HEK293 (cell line): ENCODE measurements around the gene RXFP1.

Experiments
- CTCF ChIA-PET: fragments of 350-600 bp; formaldehyde crosslinking; extraction: SDS; loops from one replicate; lab custom pipeline; 2021; ENCODE audit warnings: antibody characterized with exemption; lab: Yijun Ruan, JAX
- POLR2A ChIA-PET: fragments of 300-600 bp; formaldehyde crosslinking; extraction: SDS; loops from one replicate; lab custom pipeline; 2020; ENCODE audit warnings: antibody characterized with exemption, inconsistent platforms; lab: Yijun Ruan, JAX
- H3K27ac ChIP-seq: fragments of 200-500 bp; sonication (Bioruptor generic); 2 replicates; pipeline ENCODE4 v1.5.1; 2014; ENCODE audit warnings: low read depth, low read length, control low read depth, inconsistent platforms; ENCODE audit errors: extremely low read depth
- H3K36me3 ChIP-seq, 2 experiments: fragments of 200-500 bp in 1 of 2; sonication (Bioruptor generic) in 1 of 2; 1 replicate in 1 of 2; 2 replicates in 1 of 2; pipeline ENCODE4 v1.5.1; 2014 to 2017; ENCODE audit warnings: inconsistent platforms in 2 of 2, low read length in 2 of 2; ENCODE audit not compliant: control insufficient read depth in 2 of 2, insufficient read depth in 1 of 2
- H3K4me1 ChIP-seq: fragments of 200-500 bp; sonication (Bioruptor generic); 2 replicates; pipeline ENCODE4 v1.5.1; 2014; ENCODE audit warnings: mild to moderate bottlenecking, low read length, inconsistent platforms; ENCODE audit not compliant: control insufficient read depth, insufficient read depth
- H3K4me3 ChIP-seq: 2 replicates; pipeline ENCODE4 v1.5.1; 2011; ENCODE audit warnings: low read depth, mild to moderate bottlenecking, control low read depth, low read length, moderate library complexity
- H3K9me3 ChIP-seq: fragments of 200-500 bp; sonication (Bioruptor generic); 2 replicates; pipeline ENCODE4 v1.5.1; 2014; ENCODE audit warnings: low read depth, low read length, inconsistent platforms; ENCODE audit not compliant: control insufficient read depth, insufficient read depth
- IKZF3 ChIP-seq: fragments of 450-650 bp; IDR thresholded peaks from 2 replicates; pipeline ENCODE4 v1.5.0; 2018; ENCODE audit warnings: missing biosample characterization, mild to moderate bottlenecking, missing genetic modification characterization, moderate library complexity
- KLF8 ChIP-seq: fragments of 450-650 bp; formaldehyde crosslinking; IDR thresholded peaks from 2 replicates; pipeline ENCODE4 v1.5.1; 2016; ENCODE audit warnings: missing biosample characterization, missing genetic modification characterization
- SCRT2 ChIP-seq: fragments of 450-650 bp; formaldehyde crosslinking; IDR thresholded peaks from 2 replicates; pipeline ENCODE4 v1.5.1; 2016; ENCODE audit warnings: missing biosample characterization, missing genetic modification characterization
- SP2 ChIP-seq: fragments of 450-650 bp; formaldehyde crosslinking; IDR thresholded peaks from 2 replicates; pipeline ENCODE4 v1.5.1; 2016; ENCODE audit warnings: missing biosample characterization, missing genetic modification characterization
- SP7 ChIP-seq: fragments of 450-650 bp; formaldehyde crosslinking; IDR thresholded peaks from 2 replicates; pipeline ENCODE4 v1.5.1; 2016; ENCODE audit warnings: missing biosample characterization, missing genetic modification characterization
- YY1 ChIP-seq: fragments of 450-650 bp; formaldehyde crosslinking; IDR thresholded peaks from 2 replicates; pipeline ENCODE4 v1.5.1; 2018; ENCODE audit warnings: missing biosample characterization, missing genetic modification characterization
- ZBTB17 ChIP-seq: fragments of 450-650 bp; formaldehyde crosslinking; IDR thresholded peaks from 2 replicates; pipeline ENCODE4 v1.5.1; 2016; ENCODE audit warnings: missing biosample characterization, missing genetic modification characterization
- ZNF10 ChIP-seq: fragments of 450-650 bp; formaldehyde crosslinking; IDR thresholded peaks from 2 replicates; pipeline ENCODE4 v1.5.1; 2017; ENCODE audit warnings: missing biosample characterization, missing genetic modification characterization
- ZNF174 ChIP-seq: fragments of 450-650 bp; formaldehyde crosslinking; IDR thresholded peaks from 2 replicates; pipeline ENCODE4 v1.5.0; 2017; ENCODE audit warnings: missing biosample characterization, mild to moderate bottlenecking, missing genetic modification characterization
- ZNF184 ChIP-seq: fragments of 450-650 bp; IDR thresholded peaks from 2 replicates; pipeline ENCODE4 v1.5.1; 2018; ENCODE audit warnings: missing biosample characterization, mild to moderate bottlenecking, missing genetic modification characterization
- ZNF274 ChIP-seq, 2 experiments: fragments of 200-500 bp in 1 of 2; fragments of 450-650 bp in 1 of 2; sonication (Bioruptor generic) in 1 of 2; formaldehyde crosslinking in 1 of 2; IDR thresholded peaks; 2 replicates each; pipeline versions ENCODE4 v1.5.1 to v1.6.1; 2014 to 2016; ENCODE audit warnings: borderline replicate concordance in 1 of 2, inconsistent platforms in 1 of 2, low read length in 1 of 2, missing biosample characterization in 1 of 2, missing genetic modification characterization in 1 of 2
- ZNF366 ChIP-seq: fragments of 450-650 bp; formaldehyde crosslinking; conservative IDR thresholded peaks from 2 replicates; pipeline ENCODE4 v1.5.1; 2016; ENCODE audit warnings: missing biosample characterization, missing genetic modification characterization
- ZNF404 ChIP-seq: fragments of 450-650 bp; formaldehyde crosslinking; IDR thresholded peaks from 2 replicates; pipeline ENCODE4 v1.5.1; 2017; ENCODE audit warnings: missing biosample characterization, missing genetic modification characterization
- ZNF48 ChIP-seq: fragments of 450-650 bp; formaldehyde crosslinking; IDR thresholded peaks from 2 replicates; pipeline ENCODE4 v1.5.1; 2016; ENCODE audit warnings: missing biosample characterization, missing genetic modification characterization
- ZNF521 ChIP-seq: fragments of 450-650 bp; formaldehyde crosslinking; IDR thresholded peaks from 2 replicates; pipeline ENCODE4 v1.5.1; 2017; ENCODE audit warnings: missing biosample characterization, mild to moderate bottlenecking, missing genetic modification characterization
- ZNF544 ChIP-seq: fragments of 450-650 bp; formaldehyde crosslinking; IDR thresholded peaks from 2 replicates; pipeline ENCODE4 v1.5.0; 2017; ENCODE audit warnings: missing biosample characterization, missing genetic modification characterization
- ZNF548 ChIP-seq: fragments of 450-650 bp; formaldehyde crosslinking; IDR thresholded peaks from 2 replicates; pipeline ENCODE4 v1.5.1; 2016; ENCODE audit warnings: missing biosample characterization, missing genetic modification characterization
- ZNF558 ChIP-seq: fragments of 450-650 bp; formaldehyde crosslinking; IDR thresholded peaks from 2 replicates; pipeline ENCODE4 v1.5.1; 2016; ENCODE audit warnings: missing biosample characterization, missing genetic modification characterization
- ZNF580 ChIP-seq: fragments of 450-650 bp; formaldehyde crosslinking; IDR thresholded peaks from 2 replicates; pipeline ENCODE4 v1.5.1; 2016; ENCODE audit warnings: missing biosample characterization, missing genetic modification characterization
- ZNF596 ChIP-seq: fragments of 450-650 bp; IDR thresholded peaks from 2 replicates; pipeline ENCODE4 v1.5.0; 2018; ENCODE audit warnings: missing biosample characterization, mild to moderate bottlenecking, missing genetic modification characterization, moderate library complexity
- ZNF621 ChIP-seq: fragments of 450-650 bp; formaldehyde crosslinking; IDR thresholded peaks from 2 replicates; pipeline ENCODE4 v1.5.1; 2017; ENCODE audit warnings: missing biosample characterization, missing genetic modification characterization
- ZNF624 ChIP-seq: fragments of 450-650 bp; formaldehyde crosslinking; IDR thresholded peaks from 2 replicates; pipeline ENCODE4 v1.5.1; 2017; ENCODE audit warnings: missing biosample characterization, missing genetic modification characterization
- ZNF701 ChIP-seq: fragments of 450-650 bp; formaldehyde crosslinking; IDR thresholded peaks from 2 replicates; pipeline ENCODE4 v1.5.1; 2016; ENCODE audit warnings: missing biosample characterization, missing genetic modification characterization
- ZNF792 ChIP-seq: fragments of 450-650 bp; formaldehyde crosslinking; IDR thresholded peaks from 2 replicates; pipeline ENCODE4 v1.5.1; 2016; ENCODE audit warnings: missing biosample characterization, missing genetic modification characterization
- TF ChIP-seq, protein P1 (sequence below): fragments of 450-650 bp; formaldehyde crosslinking; IDR thresholded peaks from 2 replicates; pipeline ENCODE4 v1.5.1; 2016; ENCODE audit warnings: missing biosample characterization, missing genetic modification characterization
- TF ChIP-seq, protein P2 (sequence below): fragments of 450-650 bp; formaldehyde crosslinking; IDR thresholded peaks from 2 replicates; pipeline ENCODE4 v1.5.1; 2016; ENCODE audit warnings: missing biosample characterization, missing genetic modification characterization, borderline replicate concordance

RXFP1 gene

GRCh38 chr4:158490629-158491028 is 31.1 kb upstream of the RXFP1 start:
- no peaks in the 10 kb centered on the region for H3K4me1 ChIP-seq
- no peak overlapping the region for H3K4me3 ChIP-seq
- no peaks in the 10 kb centered on the region for H3K36me3 ChIP-seq
- H3K27ac ChIP-seq, result no peak overlapping the region
- no peaks in the 10 kb centered on the region for H3K9me3 ChIP-seq
- POLR2A ChIA-PET, result no interaction called here
- TF ChIP-seq ZNF521 (tag by site-specific recombination) (no peak), ZNF184 (no peak), ZNF621 (tag by site-specific recombination) (no peak), ZNF596 (tag by site-specific recombination) (no peak), SP7 (tag by site-specific recombination) (no peak), ZNF544 (tag by site-specific recombination) (no peak), SCRT2 (tag by site-specific recombination) (no peak), ZNF274 (IDR thresholded peaks at IDR 0.05; ENCODE audit: low read length) (no peak), ZNF274 (tag by site-specific recombination; IDR thresholded peaks at IDR 0.05; ENCODE audit: borderline replicate concordance) (no peak), ZBTB17 (tag by site-specific recombination) (no peak), ZNF558 (tag by site-specific recombination) (no peak), ZNF580 (no peak), ZNF174 (tag by site-specific recombination) (no peak), ZNF701 (no peak), ZNF366 (no peak), ZNF624 (no peak), IKZF3 (tag by site-specific recombination) (no peak), YY1 (no peak)
- TF ChIP-seq, protein P1, sequence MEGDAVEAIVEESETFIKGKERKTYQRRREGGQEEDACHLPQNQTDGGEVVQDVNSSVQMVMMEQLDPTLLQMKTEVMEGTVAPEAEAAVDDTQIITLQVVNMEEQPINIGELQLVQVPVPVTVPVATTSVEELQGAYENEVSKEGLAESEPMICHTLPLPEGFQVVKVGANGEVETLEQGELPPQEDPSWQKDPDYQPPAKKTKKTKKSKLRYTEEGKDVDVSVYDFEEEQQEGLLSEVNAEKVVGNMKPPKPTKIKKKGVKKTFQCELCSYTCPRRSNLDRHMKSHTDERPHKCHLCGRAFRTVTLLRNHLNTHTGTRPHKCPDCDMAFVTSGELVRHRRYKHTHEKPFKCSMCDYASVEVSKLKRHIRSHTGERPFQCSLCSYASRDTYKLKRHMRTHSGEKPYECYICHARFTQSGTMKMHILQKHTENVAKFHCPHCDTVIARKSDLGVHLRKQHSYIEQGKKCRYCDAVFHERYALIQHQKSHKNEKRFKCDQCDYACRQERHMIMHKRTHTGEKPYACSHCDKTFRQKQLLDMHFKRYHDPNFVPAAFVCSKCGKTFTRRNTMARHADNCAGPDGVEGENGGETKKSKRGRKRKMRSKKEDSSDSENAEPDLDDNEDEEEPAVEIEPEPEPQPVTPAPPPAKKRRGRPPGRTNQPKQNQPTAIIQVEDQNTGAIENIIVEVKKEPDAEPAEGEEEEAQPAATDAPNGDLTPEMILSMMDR, result no peak
- TF ChIP-seq, protein P2, sequence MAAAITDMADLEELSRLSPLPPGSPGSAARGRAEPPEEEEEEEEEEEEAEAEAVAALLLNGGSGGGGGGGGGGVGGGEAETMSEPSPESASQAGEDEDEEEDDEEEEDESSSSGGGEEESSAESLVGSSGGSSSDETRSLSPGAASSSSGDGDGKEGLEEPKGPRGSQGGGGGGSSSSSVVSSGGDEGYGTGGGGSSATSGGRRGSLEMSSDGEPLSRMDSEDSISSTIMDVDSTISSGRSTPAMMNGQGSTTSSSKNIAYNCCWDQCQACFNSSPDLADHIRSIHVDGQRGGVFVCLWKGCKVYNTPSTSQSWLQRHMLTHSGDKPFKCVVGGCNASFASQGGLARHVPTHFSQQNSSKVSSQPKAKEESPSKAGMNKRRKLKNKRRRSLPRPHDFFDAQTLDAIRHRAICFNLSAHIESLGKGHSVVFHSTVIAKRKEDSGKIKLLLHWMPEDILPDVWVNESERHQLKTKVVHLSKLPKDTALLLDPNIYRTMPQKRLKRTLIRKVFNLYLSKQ (tag by site-specific recombination), result no peak
- TF ChIP-seq, all 188 proteins: peak for 0
- CTCF ChIA-PET, result interaction anchor here (0.7 kb wide), 1 partner anchor 271 kb away, joined by 3 read pairs; no protein-coding TSS in a partner anchor

- H3K4me1 ChIP-seq, result no peaks in the 10 kb centered on the region
- POLR2A ChIA-PET, result no interaction called here
- no peaks in the 10 kb centered on the region for H3K36me3 ChIP-seq
- no peaks in the 10 kb centered on the region for H3K9me3 ChIP-seq
- CTCF ChIA-PET, result interaction anchor here (0.7 kb wide), 1 partner anchor 105 kb away, joined by 3 read pairs; no protein-coding TSS in a partner anchor
- TF ChIP-seq KLF8 (no peak), SP2 (tag by site-specific recombination) (no peak), ZNF404 (tag by site-specific recombination) (no peak), ZNF548 (no peak), ZNF48 (tag by site-specific recombination) (no peak), ZNF792 (no peak), ZNF10 (tag by site-specific recombination) (no peak)
- H3K27ac ChIP-seq, result no peak overlapping the region
- no peak overlapping the region for H3K4me3 ChIP-seq
These were observed 29.3 kb upstream of the RXFP1 start for GRCh38 chr4:158492391-158492790.
